ENCODE data around the gene FAM200A.
A peak's percentile ranks its signal among the peaks of the same experiment; 100 is the strongest.
"Not testable (repeated sequence)": the region's sequence is repeated elsewhere in the genome, so short reads cannot be mapped to it uniquely, and the experiment has no call there.

The FAM200A gene

DNA sequence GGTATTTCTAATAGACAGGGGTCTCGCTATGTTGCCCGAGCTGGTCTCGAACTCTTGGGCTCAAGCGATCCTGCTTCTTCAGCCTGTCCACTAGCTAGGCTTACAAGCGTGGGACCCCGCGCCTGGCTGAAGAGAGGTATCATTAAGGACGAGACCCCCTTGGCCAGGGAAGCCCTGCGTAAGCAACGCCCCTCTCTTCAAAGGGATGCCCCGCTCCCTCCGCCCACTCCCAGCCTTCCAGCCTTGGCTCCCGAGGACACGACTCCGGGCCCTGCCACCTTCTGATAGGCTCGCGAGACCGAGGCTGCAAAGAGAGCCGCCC, 47.7 kb downstream of the FAM200A start:
- peak; percentile 84 for DNase-seq (ENCODE audit: low read depth, low spot score)

DNA sequence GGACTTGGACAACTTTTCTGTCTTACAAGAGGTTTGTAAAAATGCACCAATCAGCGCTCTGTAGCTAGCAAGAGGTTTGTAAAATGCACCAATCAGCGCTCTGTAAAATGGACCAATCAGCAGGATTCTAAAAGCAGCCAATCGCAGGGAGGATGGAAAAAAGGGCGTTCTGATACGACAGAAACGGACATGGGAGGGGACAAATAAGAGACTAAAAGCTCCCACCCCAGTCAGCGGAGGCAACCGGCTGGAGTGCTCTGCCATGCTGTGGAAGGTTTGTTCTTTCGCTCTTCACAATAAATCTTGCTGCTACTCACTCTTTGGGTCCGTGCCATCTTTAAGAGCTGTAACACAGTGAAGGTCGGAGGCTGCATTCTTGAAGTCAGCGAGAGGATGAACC, 50.7 kb downstream of the FAM200A start:
- DNase-seq (ENCODE audit: low read depth, low spot score), result not testable (repeated sequence)

DNA sequence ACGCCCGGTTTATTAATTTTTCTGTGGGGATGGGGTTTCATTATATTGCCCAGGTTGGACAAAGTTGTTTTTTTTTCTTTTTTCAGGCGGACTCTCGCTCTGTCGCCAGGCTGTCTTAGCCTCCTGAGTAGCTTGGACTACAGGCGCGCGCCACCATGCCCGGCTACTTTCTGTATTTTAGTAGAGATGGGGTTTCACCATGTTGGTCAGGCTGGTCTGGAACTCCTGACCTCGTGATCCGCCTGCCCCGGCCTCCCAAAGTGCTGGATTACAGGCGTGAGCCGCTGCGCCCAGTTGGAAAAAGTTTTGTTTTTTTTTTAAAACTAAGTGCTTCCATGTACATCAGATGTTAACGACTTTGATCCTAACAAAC, 51.3 kb downstream of the FAM200A start:
- no peak for DNase-seq (ENCODE audit: low read depth, low spot score)

DNA sequence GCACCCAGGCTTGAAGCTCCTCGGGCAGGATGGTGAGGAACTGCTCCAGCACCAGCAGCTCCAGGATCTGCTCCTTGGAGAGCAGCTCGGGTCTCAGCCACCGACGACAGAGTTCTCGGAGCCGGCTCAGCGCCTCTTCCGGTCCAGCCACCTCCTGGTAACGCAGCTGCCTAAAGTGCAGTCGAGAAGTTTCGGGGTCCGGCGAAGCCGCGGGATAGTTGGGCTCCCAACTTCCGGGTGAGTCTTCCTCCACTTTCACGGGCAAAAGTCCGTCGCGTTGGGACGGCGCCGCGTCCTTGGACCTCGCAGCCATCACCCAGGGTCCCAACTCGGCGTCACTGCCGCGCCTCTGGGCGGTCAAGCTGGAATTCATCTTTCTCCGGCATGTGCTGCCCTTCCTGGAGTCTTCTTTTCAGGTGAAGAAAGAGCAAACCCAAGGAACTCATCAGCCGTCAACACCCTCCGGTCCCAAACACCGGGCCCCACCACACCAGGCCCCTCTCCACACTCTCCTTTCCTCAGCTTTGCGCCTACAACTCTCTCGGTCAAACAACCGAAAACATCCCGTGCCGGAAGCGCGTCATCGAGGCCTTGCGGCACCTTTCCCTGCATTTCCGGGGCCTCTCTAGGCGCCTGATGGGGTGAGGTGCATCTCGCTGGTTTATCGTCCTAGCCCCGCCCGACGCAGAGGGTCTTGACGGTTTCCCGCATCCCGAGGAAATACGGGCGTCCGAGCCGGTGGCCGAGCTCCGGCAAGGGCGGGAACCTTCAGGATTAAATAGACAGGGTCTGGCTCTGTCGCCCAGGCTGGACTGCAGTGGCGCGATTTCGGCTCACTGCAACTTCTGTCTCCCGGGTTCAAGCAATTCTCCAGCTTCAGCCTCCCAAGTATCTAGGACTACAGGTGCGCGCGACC, 51.9 kb downstream of the FAM200A start, which contains the start of gene ZNF394:
Gene ZNF394 (minus strand): TSS at position 561 of the 916 bp plus-strand sequence. CDS start 188 bp downstream, at position 373.
- peak; percentile 80 for DNase-seq (ENCODE audit: low read depth, low spot score)

DNA sequence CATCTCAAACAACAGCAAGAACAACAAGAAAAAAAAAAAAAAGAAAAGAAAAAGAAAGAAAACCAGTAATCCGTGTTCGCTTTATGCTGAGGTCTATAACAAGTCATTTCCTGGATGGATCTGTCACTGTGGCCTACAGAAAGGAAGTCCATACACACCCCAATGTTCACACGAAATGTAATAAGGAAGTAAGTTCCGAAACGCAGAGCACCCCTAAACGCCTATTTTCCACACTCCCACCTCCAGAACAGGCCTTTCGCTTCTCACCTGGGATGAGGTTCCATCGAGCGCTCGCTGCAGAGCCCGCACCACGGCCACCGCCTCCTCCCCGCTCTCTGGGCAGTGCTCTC, 52.6 kb downstream of the FAM200A start:
- no peak for DNase-seq (ENCODE audit: low read depth, low spot score)

DNA sequence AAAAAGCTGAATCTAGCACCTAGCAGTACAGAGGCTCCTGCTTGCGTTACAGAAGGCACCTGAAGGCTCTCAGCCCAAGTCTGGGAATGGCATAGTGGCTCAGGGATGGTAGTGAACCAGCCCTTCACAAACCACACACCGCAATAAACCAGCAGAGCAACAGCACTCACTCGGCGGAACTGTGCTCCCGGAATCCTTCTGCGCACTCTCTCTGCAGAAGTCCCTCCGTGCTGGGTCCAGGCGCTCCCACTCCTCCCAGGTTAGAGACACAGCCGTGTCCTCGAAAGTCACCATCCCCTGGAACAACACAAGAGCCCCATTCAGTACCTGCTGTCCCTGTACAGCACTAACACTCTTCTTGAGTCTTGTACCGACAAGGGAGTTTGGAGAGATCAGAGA, 53.4 kb downstream of the FAM200A start:
- DNase-seq (ENCODE audit: low read depth, low spot score), result no peak

DNA sequence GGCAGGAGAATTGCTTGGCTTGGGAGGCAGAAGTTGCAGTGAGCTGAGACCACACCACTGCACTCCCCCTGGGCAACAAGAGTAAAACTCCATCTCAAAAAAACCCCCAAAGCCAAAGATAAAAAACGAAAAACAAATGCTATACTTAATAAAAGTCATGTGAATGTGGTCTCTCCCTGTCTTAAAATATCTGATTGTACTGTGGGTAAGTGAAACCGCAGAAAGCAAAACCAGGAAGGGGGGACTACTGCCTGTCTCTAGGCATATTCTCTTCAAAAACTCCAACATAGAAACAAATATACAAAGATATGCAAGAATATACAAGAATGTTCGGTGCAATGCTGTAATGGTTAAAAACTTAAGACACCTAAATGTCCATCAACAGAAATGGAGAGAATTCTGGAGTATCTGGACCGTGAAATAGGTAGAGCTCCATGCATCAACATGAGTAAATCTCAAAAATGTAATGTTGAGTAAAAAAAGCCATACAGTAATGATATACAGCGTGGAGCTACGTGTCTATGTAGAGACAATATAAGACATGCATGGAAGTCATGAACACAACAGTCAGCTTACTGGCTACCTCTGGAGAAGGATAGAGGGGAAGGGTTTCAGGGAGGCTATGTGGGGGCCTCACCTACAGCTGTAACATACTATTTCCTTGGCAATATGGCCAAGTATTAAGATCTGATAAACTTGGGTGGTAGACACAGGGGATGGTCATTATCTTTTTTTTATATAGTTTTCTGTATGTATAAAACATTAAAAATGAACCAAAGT, 54.0 kb downstream of the FAM200A start:
- no peak for DNase-seq (ENCODE audit: low read depth, low spot score)
